Measurements from ENCODE around the gene RRBP1. TPM values are rescaled to one million over a fixed set of nuclear protein-coding genes. Genes with fewer than 3 reads are reported as not detected.

The RRBP1 gene
- total RNA-seq, 2 donors from 2014 or later = 313 to 511 TPM

DNA sequence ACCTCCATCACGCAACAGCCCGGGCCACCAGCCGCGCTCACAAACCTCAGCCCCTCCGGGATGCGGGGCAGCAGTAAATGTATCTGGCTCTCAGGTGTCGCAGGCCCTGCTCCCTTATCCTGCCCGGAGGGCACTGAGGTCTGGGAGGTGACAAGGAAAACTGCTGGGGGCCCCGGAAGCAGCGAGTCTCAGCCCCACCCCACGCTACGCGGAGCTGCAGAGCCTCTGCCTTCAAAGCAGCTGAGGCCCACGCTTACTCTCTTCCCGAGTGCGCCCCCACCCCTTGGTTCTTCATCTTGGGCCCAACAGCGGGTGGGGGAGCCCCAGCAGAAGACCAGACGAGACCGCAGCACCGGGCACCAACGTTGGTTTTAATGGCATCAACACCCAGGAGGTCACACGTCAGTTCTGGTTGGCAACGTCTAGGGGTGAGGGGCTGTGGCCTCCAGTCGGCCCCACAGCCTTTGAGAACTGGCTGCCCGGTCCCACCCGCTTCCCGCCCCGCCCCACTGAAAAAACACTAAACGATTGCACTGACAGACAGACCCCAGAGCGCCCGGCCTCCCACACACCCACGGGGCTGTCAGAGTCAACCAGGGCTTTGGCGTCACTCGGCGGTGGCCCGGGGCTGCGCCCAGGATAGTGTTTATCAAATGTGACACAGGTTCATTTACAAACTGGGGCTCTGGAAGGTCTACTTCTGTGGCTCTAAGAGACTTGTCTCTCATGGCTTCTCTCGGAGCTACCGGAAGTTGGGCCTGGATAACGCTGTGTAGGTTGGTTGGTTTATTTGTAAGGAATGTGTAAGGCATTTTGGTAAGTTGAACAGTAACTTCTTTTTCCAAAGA lies 68.5 kb downstream of the RRBP1 start:
- Histone ChIP-seq H3K4me1 (peaks cover 80% of the 10 kb centered on the region), H3K9me3 (no peaks in the 10 kb centered on the region), H3K27me3 (no peaks in the 10 kb centered on the region), H3K36me3 (replicated peaks in 1 of 2; ENCODE audit: insufficient read depth in 1 of 2, low read depth in 2 of 2) (peaks cover 13 to 18% of the 10 kb centered on the region in 2 donors), H3K4me3 (no peak overlapping the region), H3K27ac (peak overlapping the region; percentile 63 to 83 (median 72))
- 42 to 65% methylated on average over 21 to 33 of the region's 40 CpGs for whole genome bisulfite sequencing, 2 donors
- no peak for TF ChIP-seq POLR2A (IDR thresholded peaks at IDR 0.05)
- TF ChIP-seq CTCF (IDR thresholded peaks at IDR 0.05) = peak in 1 of 7 experiments; percentile 6
- peak in 3 of 4 donors; percentile 44 to 54 (median 45) for DNase-seq
- intact Hi-C loops (cut with DNase I) = no loop called here
- ATAC-seq = no peak

- TF ChIP-seq POLR2A (IDR thresholded peaks at IDR 0.05) = no peak
- TF ChIP-seq CTCF (IDR thresholded peaks at IDR 0.05) = no peak
- ATAC-seq = no peak
- peak overlapping the region; percentile 63 to 83 (median 72) for H3K27ac ChIP-seq
- H3K27me3 ChIP-seq = no peaks in the 10 kb centered on the region
- H3K4me3 ChIP-seq = no peak overlapping the region
- H3K9me3 ChIP-seq = no peaks in the 10 kb centered on the region
- H3K4me1 ChIP-seq = peaks cover 75% of the 10 kb centered on the region
- 59 to 72% methylated on average over 4 to 7 of the region's 7 CpGs for WGBS, 2 donors
- DNase-seq = no peak
- H3K36me3 ChIP-seq (replicated peaks in 1 of 2; ENCODE audit: insufficient read depth in 1 of 2, low read depth in 2 of 2) = peaks cover 13 to 16% of the 10 kb centered on the region in 2 donors
- intact Hi-C loops (cut with DNase I) = no loop called here
Measured at GRCh38 chr20:17612992-17613327, 69.1 kb downstream of the RRBP1 start.

DNA sequence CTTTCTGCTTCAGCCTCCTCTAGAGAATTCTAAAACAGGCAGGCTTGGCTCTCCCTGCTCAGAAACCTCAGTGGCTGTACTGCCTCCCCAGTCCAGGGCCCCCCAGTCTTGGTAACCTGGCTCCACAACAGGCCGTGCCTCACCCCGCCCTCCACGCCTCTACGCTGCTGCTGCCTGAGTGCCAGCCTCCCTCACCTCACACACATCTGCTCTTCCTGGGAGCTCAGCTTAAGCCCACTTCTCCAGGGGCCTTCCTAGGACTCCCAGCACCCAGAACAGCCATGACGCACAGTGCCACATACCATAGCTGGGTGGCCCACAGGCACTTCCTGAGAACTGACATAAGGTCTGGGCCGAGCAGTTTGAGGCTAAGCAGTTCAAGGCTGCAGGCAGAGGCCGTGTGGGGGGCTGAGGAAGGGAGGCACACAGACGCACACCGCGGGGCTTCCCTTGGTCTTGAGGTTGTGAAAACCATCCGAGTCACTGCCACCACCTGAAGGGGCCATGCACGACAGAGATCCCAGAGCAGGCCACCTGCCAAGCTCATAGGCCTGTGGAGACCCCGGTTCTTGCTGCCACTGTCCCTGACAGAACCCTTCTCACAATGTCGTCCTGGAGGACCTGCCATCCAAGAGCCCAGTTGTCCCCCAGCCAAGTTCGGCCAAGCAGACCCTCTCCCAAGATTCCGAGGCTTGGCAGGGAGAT lies 69.6 kb downstream of the RRBP1 start:
- peaks cover 13 to 16% of the 10 kb centered on the region in 2 donors for H3K36me3 ChIP-seq (replicated peaks in 1 of 2; ENCODE audit: insufficient read depth in 1 of 2, low read depth in 2 of 2)
- no peaks in the 10 kb centered on the region for H3K27me3 ChIP-seq
- H3K27ac ChIP-seq = peak overlapping the region; percentile 63 to 83 (median 72)
- ATAC-seq = peak; percentile 9
- H3K4me1 ChIP-seq = peaks cover 70% of the 10 kb centered on the region
- no peaks in the 10 kb centered on the region for H3K9me3 ChIP-seq
- intact Hi-C loops (cut with DNase I) = no loop called here
- no peak for TF ChIP-seq CTCF (IDR thresholded peaks at IDR 0.05)
- no peak for TF ChIP-seq POLR2A (IDR thresholded peaks at IDR 0.05)
- 31 to 41% methylated on average over 6 to 16 of the region's 16 CpGs for WGBS, 2 donors
- H3K4me3 ChIP-seq = no peak overlapping the region
- peak in 3 of 4 donors; percentile 45 to 53 (median 46) for DNase-seq

- H3K4me3 ChIP-seq = no peak overlapping the region
- ATAC-seq = peak; percentile 24
- TF ChIP-seq POLR2A (IDR thresholded peaks at IDR 0.05) (no peak), CTCF (IDR thresholded peaks at IDR 0.05) (peak in 6 of 7 experiments; percentile 23 to 77 (median 53))
- H3K36me3 ChIP-seq (replicated peaks in 1 of 2; ENCODE audit: insufficient read depth in 1 of 2, low read depth in 2 of 2) = peaks cover 12 to 13% of the 10 kb centered on the region in 2 donors
- intact Hi-C loops (cut with DNase I) = no loop called here
- peak overlapping the region; percentile 63 to 83 (median 72) for H3K27ac ChIP-seq
- H3K27me3 ChIP-seq = no peaks in the 10 kb centered on the region
- H3K9me3 ChIP-seq = no peaks in the 10 kb centered on the region
- WGBS, 2 donors = 38 to 40% methylated on average over 6 to 25 of the region's 26 CpGs
- peaks cover 65% of the 10 kb centered on the region for H3K4me1 ChIP-seq
- DNase-seq = peak in 3 of 4 donors; percentile 60 to 72 (median 71)
Measured at GRCh38 chr20:17611540-17612286, 70.3 kb downstream of the RRBP1 start.

Data from body of pancreas (tissue), 4 donors.